Bone marrow (tissue), 2 donors: ENCODE results near the gene COL8A2.

Experiments
- DNase-seq, 2 donors: peaks; one replicate each; lab custom pipeline; 2025; lab: John Stamatoyannopoulos, UW

Gene COL8A2

DNA sequence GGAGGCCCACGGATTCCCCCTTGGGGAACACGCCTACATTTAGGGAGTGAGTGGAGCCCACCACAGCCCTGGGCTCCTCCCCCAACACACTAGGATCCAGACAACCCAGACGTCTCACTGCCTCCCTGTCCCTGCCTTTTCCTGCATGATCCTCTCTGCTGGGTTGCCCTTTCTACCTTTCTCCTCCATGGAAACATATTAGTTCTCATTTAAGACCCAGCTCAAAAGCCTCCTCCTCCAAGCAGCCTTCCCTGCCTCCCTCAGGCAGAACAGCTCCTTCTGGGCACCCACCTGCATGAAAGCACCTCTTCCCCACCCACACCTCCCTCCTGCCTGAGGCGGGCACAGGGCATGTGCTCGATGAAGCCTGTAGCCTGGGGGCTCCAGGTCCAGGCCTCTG, 10.7 kb downstream of the COL8A2 start:
- no peak for DNase-seq

GRCh38 chr1:36112823-36113222, 12.2 kb downstream of the COL8A2 start:
- no peak for DNase-seq

- no peak for DNase-seq
Measured at GRCh38 chr1:36111151-36111550, 13.9 kb downstream of the COL8A2 start.

- DNase-seq: no peak
Measured at GRCh38 chr1:36109041-36109679, 15.9 kb downstream of the COL8A2 start.

GRCh38 chr1:36108314-36108713, 16.7 kb downstream of the COL8A2 start:
- DNase-seq: no peak

DNA sequence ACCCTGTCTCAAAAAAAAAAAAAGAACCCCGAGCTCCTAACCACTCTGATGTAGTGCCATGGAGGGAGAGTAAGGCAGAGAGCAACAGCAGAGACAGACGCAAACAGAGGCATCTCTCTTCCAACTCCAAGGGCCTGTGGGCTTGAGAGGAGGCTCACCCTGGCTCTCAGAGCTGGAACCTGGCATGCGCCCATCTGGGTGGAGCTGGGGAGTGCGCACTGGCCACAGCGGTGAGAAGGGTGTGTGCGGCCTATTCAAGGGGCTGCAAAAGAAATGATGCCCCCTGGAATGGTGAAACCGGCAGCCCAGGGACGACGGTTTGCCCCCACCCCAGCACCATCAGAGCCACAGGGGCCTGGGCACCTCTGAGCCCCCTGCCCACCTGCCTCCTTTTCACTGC, 17.6 kb downstream of the COL8A2 start:
- no peak for DNase-seq

DNA sequence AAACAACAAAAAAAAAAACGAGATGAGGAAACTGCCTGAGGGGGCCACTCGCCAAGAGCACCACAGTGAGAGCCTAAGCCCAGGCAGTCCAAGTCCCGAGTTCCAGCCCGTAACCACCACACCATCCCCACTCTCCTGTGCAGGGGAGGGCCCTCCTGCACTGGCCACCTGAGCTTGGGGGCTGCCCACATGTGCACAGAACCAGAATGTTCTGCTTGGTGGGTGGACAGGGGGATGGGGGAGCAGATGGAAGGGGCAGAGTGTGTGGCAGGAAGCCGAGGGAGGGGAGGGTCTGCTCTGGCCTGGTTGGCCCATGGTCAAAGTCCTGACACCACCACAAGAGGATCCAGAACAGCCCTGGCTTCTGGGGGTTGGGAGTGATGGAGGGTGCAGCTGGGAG, 18.8 kb downstream of the COL8A2 start:
- no peak for DNase-seq

DNA sequence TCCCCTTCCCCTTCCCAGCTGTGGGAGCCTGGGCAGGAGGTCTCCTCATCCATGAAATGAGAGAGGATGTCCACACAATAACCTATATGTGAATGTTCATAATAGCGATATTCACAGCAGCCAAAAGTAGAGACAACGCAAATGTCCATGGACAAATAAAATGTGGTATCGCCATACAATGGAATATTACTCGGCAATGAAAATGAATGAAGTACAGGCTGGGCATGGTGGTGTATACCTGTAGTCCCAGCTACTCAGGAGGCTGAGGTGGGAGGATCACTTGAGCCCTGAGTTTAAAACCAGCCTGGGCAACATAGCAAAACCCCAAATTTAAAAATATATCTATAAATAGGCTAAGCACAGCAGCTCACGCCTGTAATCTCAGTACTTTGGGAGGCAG, 23.5 kb downstream of the COL8A2 start:
- DNase-seq: no peak

- no peak for DNase-seq
Measured at GRCh38 chr1:36100376-36100775, 24.6 kb downstream of the COL8A2 start.

- peak; percentile 26 to 51 for DNase-seq
Measured at GRCh38 chr1:36099681-36100341, 25.2 kb downstream of the COL8A2 start.

- no peak for DNase-seq
Measured at GRCh38 chr1:36098650-36099365, 26.2 kb downstream of the COL8A2 start.

GRCh38 chr1:36097693-36098585, 27.1 kb downstream of the COL8A2 start:
- no peak for DNase-seq

DNA sequence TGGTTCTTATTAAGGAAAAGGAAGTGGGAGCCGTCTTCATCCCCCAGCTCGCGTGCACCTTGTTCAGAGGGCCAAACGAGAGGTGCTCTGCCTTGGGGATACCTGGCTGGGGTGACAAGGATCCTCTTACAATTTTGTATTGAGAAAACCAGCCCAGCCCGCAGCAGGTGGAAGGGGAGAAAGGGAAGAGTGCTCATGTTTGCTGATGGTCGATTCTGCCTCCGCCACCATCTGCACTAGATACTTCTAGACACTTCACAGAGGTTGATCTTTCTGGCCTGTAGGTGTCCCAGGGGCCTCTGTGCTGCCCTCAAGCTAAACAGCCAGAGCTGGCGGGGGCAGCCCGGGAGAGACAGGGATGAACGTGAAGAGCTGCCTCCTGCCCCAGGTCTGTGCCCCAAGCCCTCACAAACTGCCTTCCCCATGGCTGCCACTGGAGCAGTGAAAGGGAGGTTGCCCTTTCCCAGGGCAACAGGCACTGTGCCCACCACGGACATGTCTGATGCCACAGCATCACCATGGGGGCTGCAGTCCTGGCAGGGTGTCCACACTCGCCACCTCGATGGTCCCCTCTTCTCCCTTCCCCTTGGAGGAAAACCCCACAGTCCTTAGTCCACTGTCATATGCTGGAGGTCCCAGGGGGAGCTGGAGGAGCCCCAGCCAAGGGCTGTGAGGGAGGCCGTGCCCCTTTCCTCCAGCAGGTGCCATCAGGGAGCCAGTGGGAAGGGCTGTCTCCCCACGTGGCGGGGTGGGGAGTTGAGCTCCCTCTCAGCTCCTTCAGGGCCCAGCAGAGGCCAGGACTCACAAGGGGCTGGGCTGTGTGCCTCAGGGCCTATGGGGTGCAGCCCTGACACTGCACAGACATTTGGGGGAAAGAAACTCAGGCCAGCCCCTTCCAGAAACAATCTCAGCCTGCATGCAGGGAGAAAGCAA, 28.3 kb downstream of the COL8A2 start:
- no peak for DNase-seq

- no peak for DNase-seq
Measured at GRCh38 chr1:36095760-36096405, 29.1 kb downstream of the COL8A2 start.

DNA sequence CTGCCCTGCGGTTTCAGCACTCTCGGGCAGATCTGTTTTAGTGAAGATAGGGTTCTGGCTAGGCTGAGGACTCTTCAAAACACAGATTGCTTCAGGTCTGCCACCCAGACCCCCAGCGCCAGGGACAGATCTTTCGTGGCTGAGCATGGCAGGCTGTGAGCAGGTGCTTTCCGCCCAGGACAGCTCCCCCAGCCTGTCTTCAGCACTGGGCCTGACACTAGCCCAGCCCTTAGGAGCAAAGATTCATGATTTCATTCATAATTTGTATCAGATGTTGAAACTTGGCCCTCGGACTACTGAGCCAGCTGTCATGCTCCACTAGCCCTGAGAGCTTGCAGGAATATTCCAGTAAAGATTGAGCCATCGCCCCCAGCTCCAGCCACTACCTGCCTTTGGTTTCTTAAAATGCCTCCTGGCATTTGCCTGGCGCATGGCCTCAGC, 30.4 kb downstream of the COL8A2 start:
- DNase-seq: no peak

DNA sequence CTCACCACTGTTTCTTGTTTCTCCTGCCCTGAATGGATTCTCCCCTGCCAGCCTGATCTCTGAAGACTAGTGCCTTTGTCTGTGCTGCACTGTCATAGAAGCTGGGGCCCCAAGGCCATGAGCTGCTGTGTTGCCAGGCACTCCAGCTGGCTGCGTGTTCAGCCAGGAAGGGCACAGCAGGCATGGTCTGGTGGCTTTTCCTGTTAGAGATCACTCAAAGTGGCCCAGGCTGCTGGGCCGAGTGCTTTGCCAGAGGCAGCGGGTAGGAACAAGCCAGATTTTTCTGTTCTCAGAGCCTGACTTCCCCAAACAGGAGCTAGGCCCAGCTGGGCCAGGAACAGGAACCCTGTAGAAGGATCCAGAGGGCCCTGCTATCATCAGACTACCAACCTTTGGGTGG, 31.1 kb downstream of the COL8A2 start:
- no peak for DNase-seq

DNA sequence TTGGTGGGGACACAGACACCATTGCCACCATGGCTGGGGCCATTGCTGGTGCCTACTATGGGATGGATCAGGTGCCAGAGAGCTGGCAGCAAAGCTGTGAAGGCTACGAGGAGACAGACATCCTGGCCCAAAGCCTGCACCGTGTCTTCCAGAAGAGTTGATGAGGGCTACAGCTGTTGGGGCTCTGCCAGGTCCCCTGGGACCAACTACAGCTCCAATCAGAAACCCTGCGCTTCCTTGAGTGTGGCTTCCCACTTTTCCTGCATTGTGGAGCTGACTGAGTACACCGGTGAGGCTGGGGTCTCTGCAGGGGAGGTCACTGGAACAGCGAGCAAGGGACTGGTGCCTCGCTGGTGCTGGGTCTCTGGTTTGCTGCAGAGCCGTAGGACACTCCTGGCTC, 31.8 kb downstream of the COL8A2 start:
- DNase-seq: no peak

DNA sequence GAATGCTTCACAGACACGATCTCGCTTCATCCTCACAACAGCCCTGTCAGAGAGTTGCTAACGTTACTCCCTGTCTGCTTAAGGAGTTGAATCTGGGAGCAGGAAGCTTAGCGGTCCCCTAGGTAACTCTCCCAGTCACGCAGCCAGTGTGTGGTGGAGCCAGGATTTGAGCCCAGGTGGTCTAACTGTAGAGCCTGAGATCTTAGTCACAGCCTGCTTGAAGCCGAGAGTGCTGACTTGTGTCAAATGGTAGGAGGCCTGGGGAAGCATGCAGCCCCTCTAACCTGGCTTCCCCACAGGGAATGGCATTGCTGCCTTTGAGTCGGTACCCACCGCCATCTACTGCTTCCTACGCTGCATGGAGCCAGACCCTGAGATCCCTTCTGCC, 32.2 kb downstream of the COL8A2 start:
- DNase-seq: no peak

GRCh38 chr1:36092166-36092797, 32.7 kb downstream of the COL8A2 start:
- no peak for DNase-seq

GRCh38 chr1:36091698-36092097, 33.3 kb downstream of the COL8A2 start:
- DNase-seq: no peak
